GM18907 (cell line): ENCODE results near the gene GALK1.
"Not testable (repeated sequence)": the region's sequence is repeated elsewhere in the genome, so short reads cannot be mapped to it uniquely, and the experiment has no call there.

Experiments
- ATAC-seq: cut with Tn5 transposase; IDR thresholded peaks from one replicate; pipeline ENCODE4 v1.9.1; 2021; ENCODE audit warnings: mild to moderate bottlenecking, moderate library complexity; ENCODE audit not compliant: unreplicated experiment

GALK1 gene

DNA sequence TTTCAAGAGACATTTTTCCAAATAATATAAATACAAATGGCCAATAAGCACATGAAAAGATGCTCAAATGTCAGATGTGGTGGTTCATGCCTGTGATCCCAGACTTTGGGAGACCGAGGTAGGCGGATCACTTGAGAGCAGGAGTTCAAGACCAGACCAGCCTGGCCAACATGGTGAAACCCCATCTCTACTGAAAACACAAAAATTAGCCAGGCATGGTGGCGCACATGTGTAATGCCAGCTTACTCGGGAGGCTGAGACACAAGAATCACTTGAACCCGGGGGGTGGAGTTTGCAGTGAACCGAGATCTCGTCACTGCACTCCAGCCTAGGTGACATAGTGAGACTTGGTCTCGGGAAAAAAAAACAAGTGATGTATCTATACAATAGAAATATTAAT is 2.9 kb upstream of the GALK1 start:
- no peak for ATAC-seq

- ATAC-seq, result no peak
These were observed 989 bp upstream of the GALK1 start for GRCh38 chr17:75765981-75766380.

- no peak for ATAC-seq
These were observed 628 bp downstream of the GALK1 start for GRCh38 chr17:75764417-75764710.

DNA sequence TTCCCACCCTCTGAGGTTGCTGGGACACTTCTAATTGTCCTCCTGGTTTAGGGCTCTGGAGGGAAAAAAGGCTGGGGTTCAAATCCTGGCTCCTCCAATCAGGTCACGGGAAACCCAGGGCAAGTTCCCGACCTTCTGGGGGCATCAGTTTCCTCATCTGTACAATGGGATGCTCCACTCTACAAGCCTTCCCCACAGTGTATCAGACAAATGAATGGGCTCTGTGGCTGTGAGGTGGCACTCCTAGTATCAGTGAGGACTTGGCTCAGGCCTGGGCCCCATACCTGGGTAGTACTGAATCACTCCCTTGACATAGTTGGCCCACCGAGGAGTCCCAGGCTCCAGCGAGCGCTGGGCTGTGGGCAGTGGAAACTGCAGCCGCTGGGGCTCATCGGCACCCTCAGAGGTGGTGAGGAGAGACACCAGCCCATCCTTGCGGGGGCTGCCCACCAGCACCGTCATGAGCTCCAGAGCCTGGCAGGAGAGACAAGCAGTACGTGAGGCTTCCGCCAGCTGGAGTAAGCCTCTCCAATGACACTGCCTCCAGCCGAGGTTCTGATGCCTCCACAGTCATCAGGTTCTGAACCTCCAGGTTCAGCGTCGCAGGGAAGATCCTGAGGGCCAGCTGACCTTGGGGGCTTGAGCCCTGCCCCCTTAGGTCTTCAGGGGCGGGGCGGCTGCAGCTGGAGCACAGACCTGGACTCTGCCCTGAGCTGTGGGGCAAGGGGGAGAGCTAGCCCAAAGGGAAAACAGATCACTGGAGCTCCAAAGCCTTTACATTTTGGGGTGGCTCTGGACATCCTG is 1.2 kb downstream of the GALK1 start:
- ATAC-seq, result no peak

- ATAC-seq, result no peak
These were observed 1.8 kb downstream of the GALK1 start for GRCh38 chr17:75763269-75763607.

GRCh38 chr17:75762513-75763268 is 2.3 kb downstream of the GALK1 start:
- ATAC-seq, result no peak

GRCh38 chr17:75759978-75760640 is 4.9 kb downstream of the GALK1 start:
- not testable (repeated sequence) for ATAC-seq

- no peak for ATAC-seq
These were observed 5.5 kb downstream of the GALK1 start for GRCh38 chr17:75759457-75759856.

DNA sequence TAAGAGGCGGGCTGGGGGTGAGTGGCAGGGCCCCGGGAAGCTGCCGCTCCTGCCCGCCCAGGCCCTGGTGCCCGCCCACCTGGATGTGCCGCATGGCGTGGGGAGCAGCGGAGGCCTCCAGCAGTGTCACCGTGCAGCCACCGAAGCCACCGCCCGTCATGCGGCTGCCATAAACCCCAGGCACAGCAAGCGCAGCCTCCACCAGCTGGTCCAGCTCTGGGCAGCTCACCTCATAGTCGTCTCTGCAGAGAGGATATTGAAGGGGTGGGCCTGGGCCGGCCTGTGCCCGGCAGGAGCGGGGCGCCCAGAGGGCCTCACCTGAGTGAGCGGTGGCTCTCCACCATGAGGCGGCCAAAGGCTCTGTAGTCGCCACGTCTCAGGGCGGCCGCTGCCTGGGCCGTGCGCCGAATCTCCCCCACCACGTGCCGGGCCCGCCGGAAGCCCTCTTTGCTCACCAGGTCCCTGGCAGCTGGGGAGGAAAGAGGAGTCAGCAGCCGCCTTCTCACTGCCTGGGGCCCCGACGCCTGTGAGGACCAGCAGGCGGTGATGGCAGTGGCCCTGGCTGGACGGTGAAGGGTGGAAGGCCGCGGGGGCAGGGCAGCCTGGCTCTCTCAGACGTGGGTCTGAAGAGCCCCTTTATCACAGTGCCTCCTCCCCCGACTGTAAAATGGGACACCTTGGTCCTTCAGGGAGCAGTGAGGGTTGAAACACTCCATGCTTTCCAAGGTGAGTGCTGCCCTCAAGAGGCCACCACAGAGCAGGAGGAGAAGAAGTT is 6.7 kb downstream of the GALK1 start:
- ATAC-seq, result no peak

DNA sequence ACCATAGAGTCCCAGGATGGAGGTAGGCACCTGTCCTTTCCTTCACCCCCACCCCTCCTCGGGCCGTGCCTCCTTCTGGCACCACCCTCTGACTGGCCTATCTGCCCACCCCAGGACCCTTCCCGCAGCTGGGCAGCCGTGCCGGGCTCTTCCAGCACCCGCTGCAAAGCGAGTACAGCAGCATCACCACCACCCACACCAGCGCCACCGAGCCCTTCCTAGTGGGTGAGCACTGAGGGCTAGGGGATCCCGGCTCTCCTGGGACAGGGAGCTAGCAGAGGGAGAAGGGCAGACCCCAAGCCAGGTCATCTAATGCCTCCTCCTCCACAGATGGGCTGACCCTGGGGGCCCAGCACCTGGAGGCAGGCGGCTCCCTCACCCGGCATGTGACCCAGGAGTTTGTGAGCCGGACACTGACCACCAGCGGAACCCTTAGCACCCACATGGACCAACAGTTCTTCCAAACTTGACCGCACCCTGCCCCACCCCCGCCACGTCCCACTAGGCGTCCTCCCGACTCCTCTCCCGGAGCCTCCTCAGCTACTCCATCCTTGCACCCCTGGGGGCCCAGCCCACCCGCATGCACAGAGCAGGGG is 7.8 kb downstream of the GALK1 start:
- ATAC-seq, result no peak

- no peak for ATAC-seq
These were observed 8.4 kb downstream of the GALK1 start for GRCh38 chr17:75756451-75757085.

DNA sequence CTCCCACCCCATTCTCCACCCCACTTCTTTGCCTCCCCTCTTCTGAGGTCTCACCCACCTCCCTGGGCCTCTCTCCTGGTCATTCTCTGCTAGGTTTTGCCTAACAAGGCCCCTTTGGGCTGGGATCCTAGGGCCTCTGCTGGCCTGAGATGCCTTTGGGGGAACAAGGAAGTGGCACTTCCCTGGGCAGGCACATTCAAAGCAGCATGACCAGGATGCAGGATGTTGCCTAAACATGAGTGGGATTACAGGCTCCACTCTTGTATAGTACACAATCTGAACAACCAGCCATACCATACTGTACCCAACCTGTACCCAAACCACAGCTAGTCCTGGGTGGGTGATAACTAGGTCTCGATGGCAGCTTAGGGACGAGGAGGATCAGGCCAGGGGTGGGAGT is 9.0 kb downstream of the GALK1 start:
- no peak for ATAC-seq

GRCh38 chr17:75755205-75755901 is 9.6 kb downstream of the GALK1 start:
- no peak for ATAC-seq

DNA sequence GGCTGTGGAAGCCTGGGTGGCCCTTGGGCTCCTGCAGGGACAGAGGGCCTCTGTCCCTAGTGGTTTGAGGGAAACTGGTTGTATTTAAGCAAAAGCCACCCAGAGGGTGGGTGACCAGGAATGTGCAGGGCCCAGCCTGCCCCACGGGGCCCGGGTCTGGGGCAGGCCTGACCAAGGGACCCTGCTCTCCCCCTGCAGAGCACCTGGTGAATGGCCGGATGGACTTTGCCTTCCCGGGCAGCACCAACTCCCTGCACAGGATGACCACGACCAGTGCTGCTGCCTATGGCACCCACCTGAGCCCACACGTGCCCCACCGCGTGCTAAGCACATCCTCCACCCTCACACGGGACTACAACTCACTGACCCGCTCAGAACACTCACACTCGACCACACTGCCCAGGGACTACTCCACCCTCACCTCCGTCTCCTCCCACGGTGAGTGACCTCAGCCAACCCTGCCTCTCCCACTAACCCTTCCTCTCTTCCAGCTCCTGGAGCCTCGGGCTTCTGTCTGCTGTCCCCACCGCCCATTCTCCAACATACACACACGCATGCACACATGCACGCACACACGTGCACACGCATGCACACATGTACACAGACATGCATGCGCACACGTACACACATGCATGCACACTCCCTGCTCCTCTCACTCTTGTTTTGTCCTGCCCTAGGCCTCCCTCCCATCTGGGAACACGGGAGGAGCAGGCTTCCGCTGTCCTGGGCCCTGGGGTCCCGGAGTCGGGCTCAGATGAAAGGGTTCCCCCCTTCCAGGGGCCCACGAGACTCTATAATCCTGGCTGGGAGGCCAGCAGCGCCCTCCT is 10.4 kb downstream of the GALK1 start:
- no peak for ATAC-seq

DNA sequence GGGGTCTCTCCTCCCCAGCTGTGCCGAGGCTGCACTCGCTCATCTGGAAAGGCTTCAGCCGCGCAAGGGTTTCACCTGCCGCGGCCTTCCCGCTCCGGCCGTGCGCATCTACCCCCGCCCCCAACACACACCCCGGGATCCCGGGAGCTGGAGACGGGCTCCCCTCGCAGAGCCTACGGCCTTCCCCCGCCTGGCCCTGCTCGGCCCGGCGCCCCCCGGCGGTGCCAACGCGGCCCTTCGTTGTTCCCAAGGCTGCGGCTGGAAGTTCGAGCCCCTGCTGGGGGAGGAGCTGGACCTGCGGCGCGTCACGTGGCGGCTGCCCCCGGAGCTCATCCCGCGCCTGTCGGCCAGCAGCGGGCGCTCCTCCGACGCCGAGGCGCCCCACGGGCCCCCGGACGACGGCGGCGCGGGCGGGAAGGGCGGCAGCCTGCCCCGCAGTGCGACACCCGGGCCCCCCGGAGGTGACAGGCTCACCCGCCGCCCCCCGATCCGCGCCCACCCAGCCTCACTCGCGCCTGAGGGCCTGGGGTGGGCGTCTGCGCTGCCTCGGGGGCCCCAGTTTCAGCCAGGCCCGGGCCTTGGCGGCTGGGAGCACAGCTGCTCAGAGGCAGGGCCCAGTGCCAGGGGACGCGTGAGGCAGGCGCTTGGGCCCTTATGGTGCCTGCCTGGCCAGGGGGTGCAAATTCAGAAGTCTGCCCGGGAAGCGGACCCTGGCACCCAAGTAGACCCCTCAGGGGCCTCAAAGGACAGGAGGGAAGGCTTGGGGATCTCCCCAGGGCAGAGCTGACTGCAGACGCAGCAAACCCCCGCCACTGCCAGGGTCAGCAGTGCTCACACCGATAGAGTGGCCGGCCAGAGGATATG is 11.2 kb downstream of the GALK1 start:
- ATAC-seq, result peak; percentile 54

- ATAC-seq, result no peak
These were observed 12.0 kb downstream of the GALK1 start for GRCh38 chr17:75752802-75753513.

- no peak for ATAC-seq
These were observed 12.6 kb downstream of the GALK1 start for GRCh38 chr17:75752405-75752709.
